ENCODE measurements around the gene DLG1.

DLG1 gene

GRCh38 chr3:197174927-197175326 lies 123.5 kb downstream of the DLG1 start:
- TF ChIP-seq CTCF (IDR thresholded peaks at IDR 0.05): no peak
- Histone ChIP-seq H3K36me3 (no peaks in the 10 kb centered on the region), H3K27ac (no peak overlapping the region)

GRCh38 chr3:197173620-197174019 lies 124.8 kb downstream of the DLG1 start:
- no peak for TF ChIP-seq CTCF (IDR thresholded peaks at IDR 0.05)
- no peak overlapping the region for H3K27ac ChIP-seq
- peaks cover 7 to 13% of the 10 kb centered on the region in 2 experiments for H3K4me1 ChIP-seq (ENCODE audit: control insufficient read depth in 1 of 2, insufficient read depth in 1 of 2, low read depth in 1 of 2, low read length in 1 of 2)
- H3K4me3 ChIP-seq (ENCODE audit: low read depth in 1 of 2, low read length in 1 of 2): no peak overlapping the region
- no peaks in the 10 kb centered on the region for H3K9me3 ChIP-seq
- no peaks in the 10 kb centered on the region for H3K27me3 ChIP-seq
- no peaks in the 10 kb centered on the region for H3K36me3 ChIP-seq

More at GRCh38 chr3:197174927-197175326, 123.5 kb downstream of the DLG1 start:
- Histone ChIP-seq H3K9me3 (no peaks in the 10 kb centered on the region), H3K4me1 (ENCODE audit: control insufficient read depth in 1 of 2, insufficient read depth in 1 of 2, low read depth in 1 of 2, low read length in 1 of 2) (peaks cover 7 to 13% of the 10 kb centered on the region in 2 experiments), H3K27me3 (no peaks in the 10 kb centered on the region), H3K4me3 (ENCODE audit: low read depth in 1 of 2, low read length in 1 of 2) (no peak overlapping the region)

- H3K27me3 ChIP-seq: no peaks in the 10 kb centered on the region
- H3K4me3 ChIP-seq (ENCODE audit: low read depth in 1 of 2, low read length in 1 of 2): no peak overlapping the region
- H3K4me1 ChIP-seq (ENCODE audit: control insufficient read depth in 1 of 2, insufficient read depth in 1 of 2, low read depth in 1 of 2, low read length in 1 of 2): peaks cover 7 to 13% of the 10 kb centered on the region in 2 experiments
- H3K9me3 ChIP-seq: no peaks in the 10 kb centered on the region
- TF ChIP-seq CTCF (IDR thresholded peaks at IDR 0.05): no peak
- no peak overlapping the region for H3K27ac ChIP-seq
- no peaks in the 10 kb centered on the region for H3K36me3 ChIP-seq
These were observed 126.8 kb downstream of the DLG1 start for GRCh38 chr3:197171481-197172067.

DNA sequence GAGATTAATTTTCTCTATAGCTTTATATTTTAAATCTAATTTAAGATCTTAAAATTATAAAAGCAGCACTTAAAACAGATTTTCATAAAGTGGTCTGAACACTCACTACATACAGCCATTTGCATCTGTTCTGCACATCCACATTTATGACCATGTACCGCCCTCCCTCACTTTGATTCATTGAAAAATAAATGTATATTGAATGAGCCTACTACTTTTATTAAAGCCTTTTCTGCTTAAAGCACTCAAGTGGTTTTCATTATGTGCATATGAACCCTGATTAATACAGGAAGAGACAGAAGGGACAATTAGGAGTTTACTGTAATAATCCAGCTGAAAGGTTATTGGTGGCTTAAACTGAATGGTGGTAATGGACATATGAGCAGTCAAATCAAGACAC lies 129.4 kb downstream of the DLG1 start:
- TF ChIP-seq CTCF (IDR thresholded peaks at IDR 0.05): no peak
- Histone ChIP-seq H3K4me3 (ENCODE audit: low read depth in 1 of 2, low read length in 1 of 2) (no peak overlapping the region), H3K36me3 (no peaks in the 10 kb centered on the region), H3K27ac (no peak overlapping the region), H3K4me1 (ENCODE audit: control insufficient read depth in 1 of 2, insufficient read depth in 1 of 2, low read depth in 1 of 2, low read length in 1 of 2) (peaks cover 7 to 13% of the 10 kb centered on the region in 2 experiments), H3K27me3 (no peaks in the 10 kb centered on the region), H3K9me3 (no peaks in the 10 kb centered on the region)

GRCh38 chr3:197168606-197169005 lies 129.8 kb downstream of the DLG1 start:
- Histone ChIP-seq H3K9me3 (no peaks in the 10 kb centered on the region), H3K36me3 (no peaks in the 10 kb centered on the region), H3K27me3 (no peaks in the 10 kb centered on the region), H3K4me3 (ENCODE audit: low read depth in 1 of 2, low read length in 1 of 2) (no peak overlapping the region), H3K4me1 (ENCODE audit: control insufficient read depth in 1 of 2, insufficient read depth in 1 of 2, low read depth in 1 of 2, low read length in 1 of 2) (peaks cover 7 to 13% of the 10 kb centered on the region in 2 experiments), H3K27ac (no peak overlapping the region)
- TF ChIP-seq CTCF (IDR thresholded peaks at IDR 0.05): no peak
